ENCODE data around the gene LRRC37A3. TPM values are rescaled to one million over a fixed set of nuclear protein-coding genes. Genes with fewer than 3 reads are reported as not detected.
"Not testable (repeated sequence)": the region's sequence is repeated elsewhere in the genome, so short reads cannot be mapped to it uniquely, and the experiment has no call there.

Gene LRRC37A3
- total RNA-seq, 1 experiment from 2014 or later, result 5.9 TPM

- not testable (repeated sequence) for DNase-seq (ENCODE audit: low spot score)
Observed at GRCh38 chr17:64834060-64834459, 85.2 kb downstream of the LRRC37A3 start.

GRCh38 chr17:64830631-64831040 is 88.6 kb downstream of the LRRC37A3 start:
- DNase-seq (ENCODE audit: low spot score), result not testable (repeated sequence)

- not testable (repeated sequence) for DNase-seq (ENCODE audit: low spot score)
Observed at GRCh38 chr17:64829824-64830630, 89.3 kb downstream of the LRRC37A3 start.

- DNase-seq (ENCODE audit: low spot score), result not testable (repeated sequence)
Observed at GRCh38 chr17:64829068-64829467, 90.2 kb downstream of the LRRC37A3 start.

- not testable (repeated sequence) for DNase-seq (ENCODE audit: low spot score)
Observed at GRCh38 chr17:64818904-64819303, 100.4 kb downstream of the LRRC37A3 start.

GRCh38 chr17:64815833-64816198 is 103.5 kb downstream of the LRRC37A3 start:
- DNase-seq (ENCODE audit: low spot score), result not testable (repeated sequence)

GRCh38 chr17:64814993-64815832 is 104.1 kb downstream of the LRRC37A3 start:
- peak; percentile 16 for DNase-seq (ENCODE audit: low spot score)

- DNase-seq (ENCODE audit: low spot score), result peak; percentile 90
Observed at GRCh38 chr17:64808178-64808977, 110.9 kb downstream of the LRRC37A3 start.

Other genes starting within 250 kb of the LRRC37A3 start
- 48.0 and 62.1 TPM in 2 replicates for gene GNA13, start 137.3 kb upstream of the LRRC37A3 start, total RNA-seq (2014; rRNA removed; shearing (Covaris generic))
- 3.2 and 3.8 TPM in 2 replicates for gene RGS9, start 217.9 kb upstream of the LRRC37A3 start, total RNA-seq (2014; rRNA removed; shearing (Covaris generic))